HL-60 (cell line): Measurements from ENCODE around the gene ADGRA1.

ENCODE experiments used
- GABPA ChIP-seq: IDR thresholded peaks from 2 replicates; pipeline ENCODE4 v1.6.1; 2012; ENCODE audit warnings: low read depth
- POLR2AphosphoS5 ChIP-seq: IDR thresholded peaks from 2 replicates; pipeline ENCODE4 v1.6.1; 2012; ENCODE audit warnings: low read depth
- SPI1 ChIP-seq: IDR thresholded peaks from 2 replicates; pipeline ENCODE4 v1.6.1; 2012; ENCODE audit warnings: low read depth, mild to moderate bottlenecking, borderline replicate concordance
- TF ChIP-seq, protein P1 (sequence below): IDR thresholded peaks from one replicate; pipeline ENCODE4 v1.5.1; 2011; ENCODE audit warnings: low read length, control low read depth, inconsistent platforms; ENCODE audit not compliant: insufficient read depth
- TF ChIP-seq, protein P2 (sequence below): IDR thresholded peaks from 2 replicates; pipeline ENCODE4 v1.6.1; 2012; ENCODE audit warnings: low read depth; ENCODE audit not compliant: insufficient replicate concordance

DNA sequence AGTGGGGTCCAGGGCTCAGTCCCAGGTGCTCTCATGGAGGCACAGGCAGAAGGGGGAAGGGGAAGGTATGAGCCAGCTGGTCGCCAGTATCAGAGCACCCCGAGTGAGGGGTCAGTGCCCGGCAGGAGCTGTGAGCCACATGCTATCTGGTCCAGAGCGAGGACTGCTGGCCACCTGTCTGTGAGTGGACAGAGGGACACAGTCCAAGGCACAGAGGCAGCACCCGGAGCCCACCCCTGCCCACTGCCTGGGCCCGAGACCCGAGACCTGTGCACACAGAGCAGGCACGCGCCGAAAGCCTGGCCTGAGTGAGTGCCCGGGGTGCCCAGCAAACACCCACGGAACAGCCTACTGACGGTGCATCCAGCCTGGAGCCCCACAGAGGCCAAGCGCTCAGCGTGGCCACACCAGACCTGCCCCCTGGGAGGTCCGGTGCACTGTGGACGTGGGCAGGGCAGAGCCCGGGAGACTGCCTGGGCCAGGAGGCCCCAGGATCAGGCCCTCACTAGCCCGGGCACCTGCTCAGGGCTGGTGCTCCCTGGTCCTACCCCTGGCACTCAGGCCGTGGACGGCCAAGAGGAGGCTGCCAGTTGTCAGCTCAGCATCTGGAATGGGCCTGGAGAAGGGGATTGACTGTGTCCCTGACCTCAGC, 29.4 kb downstream of the ADGRA1 start:
- TF ChIP-seq, protein P1, sequence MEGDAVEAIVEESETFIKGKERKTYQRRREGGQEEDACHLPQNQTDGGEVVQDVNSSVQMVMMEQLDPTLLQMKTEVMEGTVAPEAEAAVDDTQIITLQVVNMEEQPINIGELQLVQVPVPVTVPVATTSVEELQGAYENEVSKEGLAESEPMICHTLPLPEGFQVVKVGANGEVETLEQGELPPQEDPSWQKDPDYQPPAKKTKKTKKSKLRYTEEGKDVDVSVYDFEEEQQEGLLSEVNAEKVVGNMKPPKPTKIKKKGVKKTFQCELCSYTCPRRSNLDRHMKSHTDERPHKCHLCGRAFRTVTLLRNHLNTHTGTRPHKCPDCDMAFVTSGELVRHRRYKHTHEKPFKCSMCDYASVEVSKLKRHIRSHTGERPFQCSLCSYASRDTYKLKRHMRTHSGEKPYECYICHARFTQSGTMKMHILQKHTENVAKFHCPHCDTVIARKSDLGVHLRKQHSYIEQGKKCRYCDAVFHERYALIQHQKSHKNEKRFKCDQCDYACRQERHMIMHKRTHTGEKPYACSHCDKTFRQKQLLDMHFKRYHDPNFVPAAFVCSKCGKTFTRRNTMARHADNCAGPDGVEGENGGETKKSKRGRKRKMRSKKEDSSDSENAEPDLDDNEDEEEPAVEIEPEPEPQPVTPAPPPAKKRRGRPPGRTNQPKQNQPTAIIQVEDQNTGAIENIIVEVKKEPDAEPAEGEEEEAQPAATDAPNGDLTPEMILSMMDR = no peak
- TF ChIP-seq, protein P2, sequence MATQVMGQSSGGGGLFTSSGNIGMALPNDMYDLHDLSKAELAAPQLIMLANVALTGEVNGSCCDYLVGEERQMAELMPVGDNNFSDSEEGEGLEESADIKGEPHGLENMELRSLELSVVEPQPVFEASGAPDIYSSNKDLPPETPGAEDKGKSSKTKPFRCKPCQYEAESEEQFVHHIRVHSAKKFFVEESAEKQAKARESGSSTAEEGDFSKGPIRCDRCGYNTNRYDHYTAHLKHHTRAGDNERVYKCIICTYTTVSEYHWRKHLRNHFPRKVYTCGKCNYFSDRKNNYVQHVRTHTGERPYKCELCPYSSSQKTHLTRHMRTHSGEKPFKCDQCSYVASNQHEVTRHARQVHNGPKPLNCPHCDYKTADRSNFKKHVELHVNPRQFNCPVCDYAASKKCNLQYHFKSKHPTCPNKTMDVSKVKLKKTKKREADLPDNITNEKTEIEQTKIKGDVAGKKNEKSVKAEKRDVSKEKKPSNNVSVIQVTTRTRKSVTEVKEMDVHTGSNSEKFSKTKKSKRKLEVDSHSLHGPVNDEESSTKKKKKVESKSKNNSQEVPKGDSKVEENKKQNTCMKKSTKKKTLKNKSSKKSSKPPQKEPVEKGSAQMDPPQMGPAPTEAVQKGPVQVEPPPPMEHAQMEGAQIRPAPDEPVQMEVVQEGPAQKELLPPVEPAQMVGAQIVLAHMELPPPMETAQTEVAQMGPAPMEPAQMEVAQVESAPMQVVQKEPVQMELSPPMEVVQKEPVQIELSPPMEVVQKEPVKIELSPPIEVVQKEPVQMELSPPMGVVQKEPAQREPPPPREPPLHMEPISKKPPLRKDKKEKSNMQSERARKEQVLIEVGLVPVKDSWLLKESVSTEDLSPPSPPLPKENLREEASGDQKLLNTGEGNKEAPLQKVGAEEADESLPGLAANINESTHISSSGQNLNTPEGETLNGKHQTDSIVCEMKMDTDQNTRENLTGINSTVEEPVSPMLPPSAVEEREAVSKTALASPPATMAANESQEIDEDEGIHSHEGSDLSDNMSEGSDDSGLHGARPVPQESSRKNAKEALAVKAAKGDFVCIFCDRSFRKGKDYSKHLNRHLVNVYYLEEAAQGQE = no peak
- TF ChIP-seq POLR2AphosphoS5 (no peak), GABPA (no peak), SPI1 (no peak)
